ENCODE measurements around the gene CST9L.
"Not testable (repeated sequence)": the region's sequence is repeated elsewhere in the genome, so short reads cannot be mapped to it uniquely, and the experiment has no call there.

CST9L gene

DNA sequence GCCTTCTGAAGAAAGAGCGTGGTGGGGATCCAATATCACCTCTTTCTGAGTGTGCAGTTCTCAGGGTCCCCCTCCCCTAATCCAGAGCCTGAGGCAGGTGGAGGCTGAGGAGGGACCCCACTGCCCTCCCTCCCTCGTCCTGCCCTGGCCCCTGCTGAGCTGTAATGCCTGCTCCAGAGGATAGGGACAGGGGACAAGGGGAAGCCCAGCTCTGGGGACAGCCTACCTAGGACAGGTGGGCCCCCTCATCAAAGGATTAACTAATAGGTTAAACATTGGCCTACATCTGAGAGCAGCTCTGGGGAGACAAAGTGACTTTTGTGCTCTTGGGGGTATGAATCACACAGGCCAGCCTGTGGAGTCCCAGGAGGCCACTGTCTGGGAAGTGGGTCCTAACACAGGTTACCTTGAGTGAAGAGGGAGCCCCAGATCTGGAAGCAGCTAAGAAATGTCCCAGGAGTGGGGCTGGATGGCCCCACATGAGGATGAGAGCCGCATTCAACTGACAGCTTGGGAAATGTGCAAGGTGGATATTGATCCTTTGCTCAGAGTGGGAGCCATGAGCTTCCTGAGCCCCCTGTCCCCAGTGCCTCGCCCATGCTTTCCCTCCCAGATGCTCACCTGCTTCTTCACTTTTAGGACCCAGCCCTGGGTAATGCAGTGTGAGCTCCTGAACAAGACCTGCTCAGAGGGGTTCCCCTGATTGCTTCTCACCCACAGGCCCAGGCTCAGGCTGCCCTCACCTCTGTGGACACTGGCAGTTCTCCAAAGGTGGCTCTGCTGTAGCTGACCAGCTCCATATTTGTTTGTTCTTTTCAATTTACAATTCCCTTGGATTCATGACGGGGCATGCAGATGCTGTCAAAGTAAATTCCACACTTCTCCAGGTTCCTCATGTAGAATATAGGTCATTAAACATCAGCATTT is 17.8 kb upstream of the CST9L start:
- DNase-seq = no peak

DNA sequence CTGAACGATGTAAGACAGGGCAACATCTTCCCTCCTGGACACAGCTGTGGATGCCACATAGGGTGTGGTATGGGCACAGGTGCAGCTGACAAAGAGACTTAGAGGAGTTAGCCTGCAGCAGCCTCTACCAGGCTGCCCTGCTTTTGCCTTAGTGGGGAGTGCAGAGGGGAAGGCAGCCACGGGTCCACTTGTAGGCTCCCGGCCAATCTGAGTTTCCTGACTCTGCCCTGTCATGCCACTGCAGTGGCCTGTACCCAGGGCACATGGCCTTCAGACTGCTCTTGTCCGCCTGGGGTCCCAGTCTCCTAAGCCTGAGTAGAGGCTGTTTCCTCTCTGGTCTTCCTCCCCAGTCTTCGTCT is 17.1 kb upstream of the CST9L start:
- DNase-seq = no peak

DNA sequence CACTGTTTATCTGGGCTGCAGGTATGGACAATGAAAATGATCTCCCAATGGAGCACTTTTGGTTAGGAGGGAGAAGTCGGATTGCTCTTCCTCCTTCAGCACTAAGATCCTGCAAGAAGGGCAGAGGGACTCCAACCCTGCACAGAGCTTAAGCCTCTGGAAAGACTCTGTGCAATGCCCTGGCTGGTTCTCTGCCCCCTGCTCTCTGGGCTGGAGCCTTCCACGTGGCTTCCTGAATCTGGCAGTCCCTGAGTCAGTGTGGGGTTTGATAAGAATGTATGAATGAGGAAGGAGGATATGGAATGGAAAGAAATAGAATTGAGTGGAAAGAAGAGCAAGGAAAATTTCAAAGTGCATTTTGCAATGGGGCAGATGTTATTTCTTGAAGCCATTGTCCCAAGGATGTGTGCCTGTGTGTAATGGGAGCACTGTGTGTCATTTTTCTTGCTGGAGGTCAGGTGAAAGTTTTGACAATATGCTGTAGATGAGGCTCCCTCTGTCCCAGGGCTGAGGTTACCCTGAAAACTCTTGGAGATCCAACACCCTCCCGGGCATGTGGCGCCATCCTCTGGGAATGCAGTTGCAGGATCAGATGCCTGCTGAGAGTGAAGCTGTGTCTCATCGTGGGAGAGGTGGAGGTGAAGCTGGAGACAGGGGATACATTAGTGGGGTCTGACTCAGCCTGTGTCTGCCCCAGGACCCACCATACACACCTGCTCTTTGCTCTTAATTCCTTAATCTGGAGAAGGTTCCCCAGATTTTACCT is 16.3 kb upstream of the CST9L start:
- DNase-seq = no peak

DNA sequence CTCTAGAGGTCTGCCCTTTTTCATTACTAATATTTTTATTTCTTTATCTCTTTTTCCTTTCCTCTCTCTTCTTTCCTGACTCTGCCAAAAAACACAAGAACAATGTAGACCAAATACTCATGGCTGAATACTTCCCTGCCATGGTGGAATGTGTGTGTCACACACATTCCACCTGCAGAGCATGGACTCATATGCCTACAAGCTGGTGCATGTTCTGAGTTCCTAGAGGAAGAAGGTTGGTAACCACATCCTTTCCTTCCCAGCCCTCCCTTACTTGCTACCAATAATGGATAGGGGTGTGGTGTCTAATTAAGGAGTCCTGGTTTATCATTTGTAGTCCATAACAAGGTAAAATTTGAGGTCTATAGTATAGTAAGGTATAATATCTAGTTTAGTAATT is 15.2 kb upstream of the CST9L start:
- DNase-seq = no peak

DNA sequence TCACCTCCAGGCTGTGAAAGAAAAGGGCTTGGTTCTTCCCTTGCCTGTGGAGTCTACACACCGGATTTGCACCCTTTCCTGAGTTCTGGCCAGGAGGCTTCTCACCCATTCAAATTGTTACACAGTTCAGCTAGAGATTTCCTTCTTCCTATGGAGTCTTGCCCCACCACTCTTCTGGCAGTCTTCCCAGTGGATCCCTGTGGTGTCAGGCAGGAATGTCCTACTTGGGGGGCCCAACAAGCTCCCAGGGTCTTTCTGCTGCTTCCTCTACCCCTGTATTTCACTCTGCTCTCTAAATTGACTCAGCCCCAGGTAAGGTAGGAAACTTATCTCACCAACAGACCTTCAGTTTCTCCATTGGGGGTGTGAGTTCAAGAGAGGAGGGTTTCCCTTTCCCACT is 14.0 kb upstream of the CST9L start:
- no peak for DNase-seq

DNA sequence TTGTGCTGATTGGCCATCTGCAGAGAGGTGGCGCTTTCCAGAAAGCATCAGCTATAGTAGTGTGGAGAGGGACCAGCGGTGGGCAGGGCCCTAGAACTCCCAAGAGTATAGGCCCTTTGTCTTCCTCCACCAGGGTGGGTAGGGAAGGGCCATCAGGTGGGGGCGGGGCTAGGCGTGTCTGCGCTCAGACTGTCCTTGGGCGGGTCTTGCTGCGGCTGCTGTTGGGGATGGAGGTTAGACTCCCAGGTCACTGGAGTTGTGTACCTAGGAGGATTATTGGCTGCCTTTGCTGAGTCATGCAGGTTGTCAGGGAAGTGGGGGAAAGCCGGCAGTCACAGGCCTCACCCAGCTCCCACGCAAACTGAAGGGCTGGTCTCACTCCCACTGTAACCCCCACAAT is 13.5 kb upstream of the CST9L start:
- DNase-seq = not testable (repeated sequence)

DNA sequence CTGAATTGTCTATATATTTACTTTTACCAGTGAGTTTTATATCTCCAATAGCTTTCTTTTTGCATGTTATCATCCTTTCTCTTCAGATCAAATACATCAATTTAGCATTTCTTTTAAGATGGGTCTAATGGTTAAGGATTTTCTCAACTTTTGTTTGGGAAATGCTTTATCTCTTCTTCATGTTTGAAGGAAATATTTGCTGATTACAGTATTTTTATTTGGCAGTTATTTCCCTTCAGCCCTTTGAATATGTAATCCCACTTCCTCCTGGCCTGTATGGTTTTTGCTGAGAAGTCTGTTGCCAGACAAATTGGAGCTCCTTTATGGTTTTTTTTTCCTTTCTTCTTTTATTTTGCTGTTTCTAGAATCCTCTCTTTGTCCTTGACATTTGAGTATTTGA is 6.7 kb upstream of the CST9L start:
- no peak for DNase-seq

DNA sequence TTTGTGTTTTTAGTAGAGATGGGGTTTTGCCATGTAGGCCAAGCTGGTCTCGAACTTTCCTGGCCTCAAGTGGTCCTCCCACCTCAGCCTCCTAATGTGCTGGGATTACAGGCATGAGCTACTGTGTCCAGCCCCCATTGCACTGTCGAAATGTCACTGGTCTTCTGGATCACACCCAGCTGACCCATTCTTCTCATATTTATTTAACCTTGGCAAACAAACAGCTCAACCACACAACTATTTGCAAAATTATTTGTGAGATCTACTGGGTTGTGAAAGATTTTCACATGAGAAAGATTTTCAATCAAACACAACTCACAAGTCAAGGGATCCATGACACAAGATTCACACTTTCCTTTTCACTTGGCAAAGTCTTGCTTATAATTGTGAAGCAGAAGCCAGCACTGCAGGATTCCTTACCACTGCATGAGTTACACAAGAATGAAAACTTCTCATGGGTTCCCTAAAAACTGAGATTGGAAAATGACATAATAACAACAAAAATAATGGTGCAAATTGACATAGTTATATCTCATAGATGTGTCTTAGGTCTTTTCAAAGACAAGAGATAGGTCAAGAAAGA is 2.0 kb upstream of the CST9L start:
- DNase-seq = no peak

DNA sequence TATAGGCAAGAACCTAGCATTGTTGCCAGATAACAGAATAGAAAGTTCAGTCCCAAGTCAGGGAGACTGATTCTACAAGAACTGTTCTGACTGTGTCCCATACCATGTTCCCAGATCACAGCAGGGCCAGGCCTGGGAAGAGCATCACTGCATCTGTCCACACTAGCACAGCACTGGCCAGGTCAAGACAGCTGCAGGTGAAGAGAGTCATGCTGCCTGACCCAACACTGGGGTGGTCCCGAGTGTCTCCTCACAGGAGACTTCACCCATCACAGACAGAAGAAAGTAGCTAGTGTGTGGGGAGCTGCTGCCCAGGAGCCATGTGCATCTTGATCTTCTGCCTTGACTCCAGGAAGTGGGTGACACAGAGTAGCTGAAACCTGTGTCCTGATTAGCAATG is 1.3 kb upstream of the CST9L start:
- DNase-seq = no peak

DNA sequence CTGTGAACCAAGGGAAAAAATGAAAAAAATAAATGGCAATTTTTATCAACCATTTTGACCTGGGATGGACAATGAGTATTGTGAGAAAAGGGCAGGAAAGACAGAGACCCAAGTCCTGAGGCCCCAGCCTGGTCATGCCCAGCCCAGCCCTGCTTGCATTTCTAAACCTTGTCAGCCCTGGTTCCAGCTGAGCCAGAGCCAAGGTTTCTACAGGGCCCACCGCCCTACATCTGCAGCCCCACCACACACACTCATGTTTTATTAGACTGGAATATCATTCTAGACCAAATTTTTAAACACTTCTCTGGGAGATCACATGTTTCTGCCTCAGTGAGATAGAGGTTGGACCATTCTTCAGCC is 667 bp upstream of the CST9L start:
- no peak for DNase-seq

DNA sequence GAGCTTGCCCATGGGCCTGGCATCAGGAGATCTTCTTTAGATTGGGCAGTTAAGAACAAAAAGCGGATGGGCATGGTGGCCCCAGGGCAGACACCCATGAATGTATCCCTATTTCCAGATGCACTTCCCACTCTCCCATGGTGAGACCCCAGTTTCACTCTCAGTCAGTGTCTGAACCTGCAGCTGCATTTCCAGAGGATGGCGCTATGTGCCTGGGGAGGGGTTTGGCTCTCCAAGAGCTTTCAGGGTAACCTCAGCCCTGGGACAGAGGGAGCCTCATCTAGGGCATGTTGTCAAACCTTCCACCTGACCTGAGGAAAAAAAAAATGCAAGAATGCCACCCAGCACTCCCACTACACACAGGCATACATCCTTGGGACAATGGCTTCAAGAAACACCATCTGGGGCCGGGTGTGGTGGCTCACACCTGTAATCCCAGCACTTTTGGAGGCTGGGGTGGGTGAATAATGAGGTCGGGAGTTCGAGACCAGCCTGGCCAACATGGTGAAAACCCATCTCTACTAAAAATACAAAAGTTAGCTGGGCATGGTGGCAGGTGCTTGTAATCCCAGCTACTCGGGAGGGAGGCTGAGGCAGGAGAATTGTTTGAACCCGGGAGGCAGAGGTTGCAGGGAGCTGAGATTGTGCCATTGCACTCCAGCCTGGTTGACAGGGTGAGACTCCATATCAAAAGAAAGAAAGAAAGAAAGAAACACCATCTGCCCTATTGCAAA is 1.9 kb downstream of the CST9L start:
- no peak for DNase-seq

DNA sequence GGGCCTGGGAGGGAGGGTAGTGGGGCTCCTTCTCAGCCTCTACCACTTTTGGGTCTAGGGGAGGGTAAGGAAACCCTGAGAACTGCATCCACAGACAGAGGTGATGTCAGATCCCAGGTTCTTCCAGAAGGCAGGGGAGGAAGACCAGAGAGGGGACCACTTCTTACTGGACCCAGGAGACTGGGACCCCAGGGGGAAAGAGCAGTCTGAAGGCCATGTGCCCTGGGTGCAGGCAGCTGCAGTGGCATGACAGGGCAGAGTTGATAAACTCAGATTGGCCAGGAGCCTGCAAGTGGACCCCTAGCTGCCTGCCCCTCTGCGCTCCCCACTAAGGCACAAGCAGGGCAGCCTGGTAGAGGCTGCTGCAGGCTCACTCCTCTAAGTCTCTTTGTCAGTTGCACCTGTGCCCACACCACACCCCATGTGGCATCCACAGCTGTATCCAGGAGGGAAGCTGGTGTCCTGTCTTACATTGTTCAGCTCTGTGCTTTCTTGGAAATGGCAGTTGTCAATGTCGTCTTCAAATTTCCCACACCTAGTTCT is 2.7 kb downstream of the CST9L start:
- no peak for DNase-seq

DNA sequence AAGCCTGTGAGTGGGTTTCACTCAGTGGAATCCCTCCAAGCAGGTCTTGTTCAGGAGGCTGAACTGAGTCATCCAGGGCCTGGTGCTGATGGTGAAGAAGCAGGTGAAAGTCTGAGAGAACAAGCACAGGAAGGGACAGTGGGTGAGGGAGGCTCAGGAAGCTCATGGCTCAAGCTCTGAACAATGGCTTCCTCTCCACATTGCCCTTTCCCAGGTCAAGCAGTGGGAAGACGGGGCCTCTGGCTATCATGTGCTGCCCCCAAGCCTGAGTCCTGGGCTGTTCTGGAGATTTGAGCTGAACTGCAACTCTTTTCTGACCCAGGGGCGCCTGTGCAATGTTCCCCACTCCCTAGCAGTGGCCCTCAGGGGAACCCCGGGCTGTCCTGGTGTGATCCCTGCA is 3.4 kb downstream of the CST9L start:
- DNase-seq = no peak

DNA sequence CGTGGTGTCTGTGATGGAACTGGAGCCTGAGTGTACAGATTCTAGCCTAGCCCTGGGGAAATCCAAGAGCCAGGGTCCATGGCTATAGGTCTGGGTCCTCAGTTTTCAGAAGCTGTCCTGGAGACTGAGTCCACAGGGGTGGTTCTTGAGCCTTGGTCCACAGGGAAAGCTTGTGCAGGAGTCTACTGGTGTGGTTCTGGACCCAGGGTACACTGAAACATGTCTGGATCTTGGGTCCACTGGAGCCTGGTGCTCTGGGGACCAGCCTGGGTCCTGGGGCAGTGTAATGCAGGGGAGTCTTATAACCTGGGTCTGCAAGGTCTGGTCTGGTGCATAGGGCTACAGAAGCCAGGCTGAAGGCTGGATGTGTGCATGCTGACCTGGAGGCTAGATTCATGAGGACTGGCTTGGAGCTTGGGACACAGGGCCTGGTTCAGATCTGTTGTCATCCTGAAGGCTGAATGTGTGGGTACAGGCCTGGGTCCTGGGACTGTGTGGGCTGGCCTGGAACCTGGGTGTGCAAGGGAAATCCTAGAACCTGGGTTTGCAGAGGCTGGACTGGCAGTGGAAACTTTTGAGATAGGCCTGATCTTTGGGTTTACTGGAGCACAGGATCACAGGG is 5.5 kb downstream of the CST9L start:
- DNase-seq = no peak

DNA sequence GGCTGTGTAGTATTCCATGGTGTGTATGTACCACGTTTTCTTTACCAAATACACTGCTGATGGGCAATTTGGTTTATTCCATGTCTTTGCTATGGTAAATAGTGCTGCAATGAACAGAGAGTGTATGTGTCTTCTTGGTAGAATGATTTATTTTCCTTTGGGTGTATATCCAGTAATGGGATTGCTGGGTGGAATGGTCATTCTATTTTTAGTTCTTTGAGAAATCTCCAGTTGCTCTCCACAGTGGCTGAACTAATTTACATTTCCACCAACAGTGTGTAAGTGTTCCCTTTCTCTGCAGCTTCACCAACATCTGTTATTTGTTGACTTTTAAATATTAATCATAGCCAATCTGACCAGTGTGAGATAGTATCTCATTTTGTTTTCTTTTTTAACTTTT is 13.9 kb downstream of the CST9L start:
- DNase-seq = no peak

DNA sequence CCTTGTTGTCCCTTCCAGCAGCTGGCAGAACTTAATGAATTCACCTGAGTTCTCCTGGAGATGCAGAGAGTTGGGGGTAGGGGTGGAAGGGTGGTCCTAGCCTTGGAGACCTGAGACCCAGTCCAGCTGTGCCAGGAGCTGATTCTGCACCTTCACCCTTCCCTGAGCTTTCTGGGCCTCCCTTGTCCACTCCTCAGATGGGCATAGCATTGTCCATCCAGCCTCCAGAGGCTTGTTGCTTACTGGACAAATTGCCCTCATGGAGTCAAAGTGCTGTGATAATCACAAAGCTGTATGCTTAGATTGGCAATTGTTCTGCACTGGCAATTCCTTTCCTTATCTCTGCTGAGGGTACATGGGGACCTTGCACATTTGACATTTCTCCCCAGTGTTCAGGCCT is 16.5 kb downstream of the CST9L start:
- DNase-seq = no peak

DNA sequence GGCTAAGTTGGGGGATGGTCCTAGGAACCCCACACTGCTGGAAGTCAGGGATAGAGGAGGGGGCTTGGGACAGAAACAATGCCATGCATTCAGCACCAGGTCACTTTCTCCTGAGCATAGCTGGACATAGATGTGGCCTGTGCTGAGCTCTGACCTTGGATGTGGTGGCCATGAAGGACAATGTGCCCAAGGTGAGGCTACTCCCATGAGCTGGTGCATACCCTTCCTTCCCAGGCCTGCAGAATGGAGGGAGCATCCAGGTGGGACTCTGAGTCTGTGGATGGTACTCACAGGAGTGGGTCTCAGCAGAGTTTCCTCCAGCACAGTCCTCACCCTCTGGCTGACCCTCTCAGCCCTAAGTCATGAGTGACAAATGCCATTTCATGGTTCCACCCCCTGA is 16.9 kb downstream of the CST9L start:
- no peak for DNase-seq

DNA sequence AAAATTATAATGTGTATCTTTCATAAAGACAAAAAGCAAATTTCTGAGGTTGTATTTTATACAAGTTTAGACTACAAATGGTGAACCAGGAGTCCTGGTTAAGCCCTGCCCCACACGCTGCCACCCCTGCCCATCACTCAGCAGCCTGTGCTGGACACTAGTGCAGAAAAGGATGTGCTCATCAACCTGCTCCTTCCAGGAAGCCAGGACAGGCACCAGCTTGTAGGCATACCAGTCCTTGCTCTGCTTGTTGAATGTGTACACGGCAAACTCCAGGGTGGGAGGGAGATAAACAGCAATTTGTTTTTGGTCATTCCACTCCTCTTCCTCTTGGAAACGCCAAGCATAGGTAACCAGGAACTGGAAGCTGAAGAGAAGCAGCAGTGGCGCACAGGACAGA is 18.1 kb downstream of the CST9L start:
- DNase-seq = no peak

DNA sequence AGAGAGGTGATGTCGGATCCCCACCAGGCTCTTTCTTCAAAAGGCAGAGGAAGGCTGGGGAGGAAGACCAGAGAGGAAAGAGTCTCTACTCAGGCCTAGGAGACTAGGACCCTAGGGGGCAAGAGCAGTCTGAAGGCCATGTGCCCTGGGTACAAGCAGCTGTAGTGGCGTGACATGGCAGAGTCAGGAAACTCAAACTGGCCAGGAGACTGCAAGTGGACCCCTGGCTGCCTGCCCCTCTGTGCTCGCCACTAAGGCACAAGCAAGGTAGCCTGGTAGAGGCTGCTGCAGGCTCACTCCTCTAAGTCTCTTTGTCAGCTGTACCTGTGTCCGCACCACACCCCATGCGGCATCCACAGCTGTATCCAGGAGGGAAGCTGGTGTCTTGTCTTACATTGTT is 19.9 kb downstream of the CST9L start:
- no peak for DNase-seq

DNA sequence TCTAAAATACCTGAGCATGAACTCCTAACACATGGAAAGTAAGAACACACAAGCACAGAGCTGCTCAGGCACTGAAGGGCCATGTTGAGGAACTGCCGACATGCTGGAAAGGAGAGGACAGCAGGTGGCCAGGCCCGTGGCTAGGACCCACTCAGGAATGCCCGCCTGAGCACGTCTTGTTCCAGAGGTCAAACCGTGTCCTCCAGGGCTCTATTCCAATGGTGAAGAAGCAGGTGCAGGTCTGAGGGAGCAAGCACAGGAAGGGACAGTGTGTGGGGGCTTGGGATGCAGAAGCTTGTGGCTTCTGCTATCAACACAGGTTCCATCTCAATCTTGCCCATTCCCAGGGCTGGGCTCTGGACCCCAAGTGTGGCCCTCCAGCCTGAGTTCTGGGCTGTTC is 20.7 kb downstream of the CST9L start:
- no peak for DNase-seq

DNA sequence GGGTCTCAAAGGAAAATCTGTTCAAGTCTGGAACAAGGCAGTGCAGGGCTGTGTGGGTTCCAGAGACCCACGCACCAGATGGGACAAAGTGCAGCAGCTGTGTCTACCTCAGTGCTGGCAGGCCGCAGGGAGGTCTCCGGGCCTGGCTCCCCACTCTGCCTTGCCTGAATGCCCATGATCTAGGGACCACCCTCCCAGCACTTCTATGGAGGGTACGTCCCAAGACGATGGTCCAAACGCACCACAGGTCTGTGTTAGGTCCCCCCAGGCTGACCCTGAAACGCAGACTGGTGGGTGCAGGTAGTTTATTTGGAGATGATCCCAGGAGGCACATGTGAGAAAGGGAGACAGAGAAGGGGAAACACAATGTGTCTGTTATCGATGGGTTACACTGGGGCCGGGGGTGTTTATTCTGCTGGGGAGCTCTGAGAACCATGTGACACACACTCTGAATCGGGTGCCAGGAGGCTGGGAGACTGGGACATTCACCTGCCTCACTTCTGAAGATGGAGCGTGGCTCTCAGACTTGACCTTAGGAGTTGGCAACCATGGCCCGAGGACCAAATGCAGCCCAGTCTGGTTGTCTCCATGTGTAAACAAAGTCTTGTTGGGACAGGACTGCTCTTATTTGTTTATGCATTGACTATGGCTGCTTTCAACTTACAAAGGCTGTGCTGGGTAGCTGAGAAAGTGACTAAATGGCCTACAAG is 21.7 kb downstream of the CST9L start:
- no peak for DNase-seq

DNA sequence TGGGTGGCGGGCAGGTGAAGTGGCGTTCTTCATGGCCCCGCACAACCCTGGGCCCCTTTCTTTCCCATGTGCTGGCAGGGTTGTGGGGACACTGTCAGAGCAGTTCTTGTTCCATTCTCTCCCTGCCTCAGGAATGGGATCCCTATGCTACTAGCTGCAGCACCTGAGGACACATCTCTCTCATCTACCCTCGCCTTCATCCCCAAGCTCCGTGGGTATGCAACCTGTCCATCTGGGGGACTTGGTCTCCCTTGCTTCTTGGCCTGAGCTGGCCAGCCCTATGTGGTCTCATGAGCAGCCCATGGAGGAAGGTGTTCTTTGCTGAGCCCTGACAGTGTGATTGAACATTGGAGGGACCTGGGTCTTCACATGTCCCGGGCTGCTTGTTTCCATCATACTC is 24.2 kb downstream of the CST9L start:
- DNase-seq = no peak

Data from activated CD4-positive, alpha-beta T cell treated with anti-CD3 and anti-CD28 coated beads, Interleukin-2, amount 50 U/mL, for 4 hours (primary cell).